ENCODE results near the gene GPR3. TPM values are rescaled to one million over a fixed set of nuclear protein-coding genes. Genes with fewer than 3 reads are reported as not detected.
A peak's percentile ranks its signal among the peaks of the same experiment; 100 is the strongest.

Gene GPR3
- total RNA-seq, 1 donor from 2014 or later = 1.9 TPM

DNA sequence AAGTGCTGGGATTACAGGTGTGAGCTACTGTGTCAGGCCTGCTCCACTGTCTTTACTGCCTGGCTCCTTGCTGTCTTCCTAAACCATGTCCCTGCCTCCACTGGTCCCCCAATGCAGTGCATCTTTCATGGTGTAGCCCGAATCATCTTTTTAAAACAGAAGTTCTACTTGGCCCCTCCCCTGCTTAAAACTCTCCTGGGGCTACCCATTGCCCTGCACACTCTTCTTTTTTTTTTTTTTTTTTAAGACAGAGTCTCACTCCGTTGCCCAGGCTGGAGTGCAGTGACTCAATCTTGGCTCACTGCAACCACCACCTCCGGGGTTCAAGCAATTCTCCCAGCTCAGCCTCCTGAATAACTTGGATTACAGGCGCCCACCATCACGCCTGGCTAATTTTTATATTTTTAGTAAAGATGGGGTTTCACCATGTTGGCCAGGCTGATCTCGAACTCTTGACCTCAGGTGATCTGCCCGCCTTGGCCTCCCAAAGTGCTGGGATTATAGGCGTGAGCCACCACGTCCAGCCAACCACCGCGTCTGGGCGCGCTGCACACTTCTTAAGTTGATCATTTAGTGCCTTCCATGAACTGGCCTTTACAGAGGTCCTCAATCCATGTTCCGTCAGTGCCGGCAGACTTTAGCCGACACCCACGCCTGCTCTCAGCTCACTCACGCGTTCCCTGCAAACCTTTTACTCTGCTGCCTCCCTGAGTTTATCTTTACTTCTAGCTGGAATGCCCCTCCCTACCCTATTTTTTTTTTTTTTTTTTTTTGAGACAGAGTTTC lies 20.2 kb upstream of the GPR3 start:
- Mint-ChIP-seq H3K27me3 (no peaks in the 10 kb centered on the region), H3K9me3 (no peaks in the 10 kb centered on the region), H3K4me1 (ENCODE audit: unreplicated experiment) (peaks cover 9% of the 10 kb centered on the region), H3K4me3 (no peak overlapping the region), H3K36me3 (no peaks in the 10 kb centered on the region), H3K27ac (no peak overlapping the region)
- DNase-seq (ENCODE audit: extremely low spot score, unreplicated experiment) = no peak
- TF ChIP-seq, protein P1, sequence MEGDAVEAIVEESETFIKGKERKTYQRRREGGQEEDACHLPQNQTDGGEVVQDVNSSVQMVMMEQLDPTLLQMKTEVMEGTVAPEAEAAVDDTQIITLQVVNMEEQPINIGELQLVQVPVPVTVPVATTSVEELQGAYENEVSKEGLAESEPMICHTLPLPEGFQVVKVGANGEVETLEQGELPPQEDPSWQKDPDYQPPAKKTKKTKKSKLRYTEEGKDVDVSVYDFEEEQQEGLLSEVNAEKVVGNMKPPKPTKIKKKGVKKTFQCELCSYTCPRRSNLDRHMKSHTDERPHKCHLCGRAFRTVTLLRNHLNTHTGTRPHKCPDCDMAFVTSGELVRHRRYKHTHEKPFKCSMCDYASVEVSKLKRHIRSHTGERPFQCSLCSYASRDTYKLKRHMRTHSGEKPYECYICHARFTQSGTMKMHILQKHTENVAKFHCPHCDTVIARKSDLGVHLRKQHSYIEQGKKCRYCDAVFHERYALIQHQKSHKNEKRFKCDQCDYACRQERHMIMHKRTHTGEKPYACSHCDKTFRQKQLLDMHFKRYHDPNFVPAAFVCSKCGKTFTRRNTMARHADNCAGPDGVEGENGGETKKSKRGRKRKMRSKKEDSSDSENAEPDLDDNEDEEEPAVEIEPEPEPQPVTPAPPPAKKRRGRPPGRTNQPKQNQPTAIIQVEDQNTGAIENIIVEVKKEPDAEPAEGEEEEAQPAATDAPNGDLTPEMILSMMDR (conservative IDR thresholded peaks at IDR 0.05) = no peak

DNA sequence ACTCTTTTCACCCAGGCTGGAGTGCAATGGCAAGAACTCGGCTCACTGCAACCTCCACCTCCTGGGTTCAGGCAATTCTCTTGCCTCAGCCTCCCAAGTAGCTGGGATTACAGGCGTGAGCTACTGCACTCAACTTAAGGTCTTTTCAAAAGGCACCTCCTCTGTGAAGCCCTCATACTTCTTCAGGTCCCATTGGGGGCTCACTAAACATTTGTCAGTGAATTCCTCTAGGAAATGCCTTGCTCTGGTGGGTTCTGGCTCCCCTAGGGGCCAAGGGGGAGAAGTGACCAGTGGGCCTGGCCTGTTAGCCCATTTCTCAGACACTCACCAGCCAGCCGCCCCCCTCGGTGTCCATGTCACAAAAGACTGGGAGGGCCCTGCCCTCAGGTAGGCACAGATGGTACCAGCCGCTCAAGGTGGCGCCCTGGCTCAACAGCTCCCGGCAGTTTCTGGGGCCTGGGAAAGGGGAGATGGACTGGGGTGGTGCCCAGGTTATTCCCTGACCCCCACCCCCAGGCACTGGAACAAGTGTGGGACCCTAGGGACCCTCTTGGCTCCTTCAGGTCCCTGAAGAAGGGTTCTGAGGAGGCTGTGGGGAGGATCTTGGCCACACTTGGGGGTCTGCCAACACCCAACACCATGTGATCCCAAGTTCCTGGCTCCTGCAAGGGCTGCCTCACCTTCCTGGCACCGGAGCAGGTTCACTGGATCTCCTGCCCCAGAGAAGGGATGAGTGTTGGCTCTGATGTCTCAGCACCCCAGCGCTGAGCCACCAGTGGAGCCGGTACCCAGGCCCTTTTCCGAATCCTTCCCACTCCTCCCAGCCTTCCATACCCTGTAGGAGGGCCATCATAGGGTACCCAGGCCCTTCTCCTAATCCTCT lies 19.4 kb upstream of the GPR3 start:
- Mint-ChIP-seq H3K36me3 (no peaks in the 10 kb centered on the region), H3K9me3 (no peaks in the 10 kb centered on the region), H3K27me3 (no peaks in the 10 kb centered on the region), H3K4me3 (no peak overlapping the region), H3K4me1 (ENCODE audit: unreplicated experiment) (peaks cover 4% of the 10 kb centered on the region), H3K27ac (no peak overlapping the region)
- TF ChIP-seq, protein P1 (conservative IDR thresholded peaks at IDR 0.05) = peak; percentile 56
- DNase-seq (ENCODE audit: extremely low spot score, unreplicated experiment) = no peak

- H3K4me1 Mint-ChIP-seq (ENCODE audit: unreplicated experiment) = no peaks in the 10 kb centered on the region
- no peak within 1 kb of the TSS for H3K27ac Mint-ChIP-seq
Measured at GRCh38 chr1:27374362-27375086, 17.9 kb upstream of the GPR3 start, which contains the start of gene FCN3. FCN3 (minus strand) TSS chr1:27374824; CDS start chr1:27374818, 6 bp downstream.

GRCh38 chr1:27377760-27378495 lies 14.5 kb upstream of the GPR3 start:
- H3K9me3 Mint-ChIP-seq = no peaks in the 10 kb centered on the region
- H3K4me1 Mint-ChIP-seq (ENCODE audit: unreplicated experiment) = peaks cover 3% of the 10 kb centered on the region
- no peak for DNase-seq (ENCODE audit: extremely low spot score, unreplicated experiment)
- H3K36me3 Mint-ChIP-seq = no peaks in the 10 kb centered on the region
- H3K27ac Mint-ChIP-seq = no peak overlapping the region
- H3K4me3 Mint-ChIP-seq = no peak overlapping the region
- TF ChIP-seq, protein P1 (conservative IDR thresholded peaks at IDR 0.05) = no peak
- H3K27me3 Mint-ChIP-seq = peaks cover 12% of the 10 kb centered on the region

More at GRCh38 chr1:27374362-27375086, 17.9 kb upstream of the GPR3 start, which contains the start of gene FCN3:
- Mint-ChIP-seq H3K4me3 (no peak within 1 kb of the TSS), H3K36me3 (no peaks in the 10 kb centered on the region), H3K9me3 (no peaks in the 10 kb centered on the region), H3K27me3 (peaks cover under 1% of the 10 kb centered on the region)
- no peak for DNase-seq (ENCODE audit: extremely low spot score, unreplicated experiment)
- TF ChIP-seq, protein P1 (conservative IDR thresholded peaks at IDR 0.05) = no peak
